Mesothelial cell of epicardium (in vitro differentiated cells): ENCODE results near the gene NOTCH1. TPM values are rescaled to one million over a fixed set of nuclear protein-coding genes. Genes with fewer than 3 reads are reported as not detected.

Experiments
- DNase-seq, 2 experiments: peaks; one replicate each; pipeline ENCODE4 v3.0.0; 2021; ENCODE audit warnings: low spot score in 2 of 2; ENCODE audit not compliant: unreplicated experiment in 2 of 2
- H3K27ac Mint-ChIP-seq: 2 replicates; pipeline ENCODE4 v1.8.0; 2021; ENCODE audit warnings: mixed read lengths
- H3K27me3 Mint-ChIP-seq: 2 replicates; pipeline ENCODE4 v1.8.0; 2021; ENCODE audit warnings: low read depth, mixed read lengths
- H3K36me3 Mint-ChIP-seq: 2 replicates; pipeline ENCODE4 v1.8.0; 2021; ENCODE audit warnings: mixed read lengths
- H3K4me1 Mint-ChIP-seq: 2 replicates; pipeline ENCODE4 v1.8.0; 2021; ENCODE audit warnings: mixed read lengths
- H3K4me3 Mint-ChIP-seq: 2 replicates; pipeline ENCODE4 v1.8.0; 2021; ENCODE audit warnings: mild to moderate bottlenecking, moderate library complexity, mixed read lengths
- H3K9me3 Mint-ChIP-seq: 2 replicates; pipeline ENCODE4 v1.8.0; 2021; ENCODE audit warnings: mixed read lengths
- total RNA-seq: library from RNA; stranded (reverse); gene quantifications from 3 replicates; pipeline ENCODE4 v1.2.1, GENCODE V29; 2021
- TF ChIP-seq, protein P1 (sequence below): fragments of 200-600 bp; sonication (generic); IDR thresholded peaks from one replicate; pipeline ENCODE4 v1.5.0; 2021; ENCODE audit warnings: antibody characterized with exemption; ENCODE audit not compliant: unreplicated experiment

Gene NOTCH1
- total RNA-seq, 1 donor from 2014 or later: 107 TPM

DNA sequence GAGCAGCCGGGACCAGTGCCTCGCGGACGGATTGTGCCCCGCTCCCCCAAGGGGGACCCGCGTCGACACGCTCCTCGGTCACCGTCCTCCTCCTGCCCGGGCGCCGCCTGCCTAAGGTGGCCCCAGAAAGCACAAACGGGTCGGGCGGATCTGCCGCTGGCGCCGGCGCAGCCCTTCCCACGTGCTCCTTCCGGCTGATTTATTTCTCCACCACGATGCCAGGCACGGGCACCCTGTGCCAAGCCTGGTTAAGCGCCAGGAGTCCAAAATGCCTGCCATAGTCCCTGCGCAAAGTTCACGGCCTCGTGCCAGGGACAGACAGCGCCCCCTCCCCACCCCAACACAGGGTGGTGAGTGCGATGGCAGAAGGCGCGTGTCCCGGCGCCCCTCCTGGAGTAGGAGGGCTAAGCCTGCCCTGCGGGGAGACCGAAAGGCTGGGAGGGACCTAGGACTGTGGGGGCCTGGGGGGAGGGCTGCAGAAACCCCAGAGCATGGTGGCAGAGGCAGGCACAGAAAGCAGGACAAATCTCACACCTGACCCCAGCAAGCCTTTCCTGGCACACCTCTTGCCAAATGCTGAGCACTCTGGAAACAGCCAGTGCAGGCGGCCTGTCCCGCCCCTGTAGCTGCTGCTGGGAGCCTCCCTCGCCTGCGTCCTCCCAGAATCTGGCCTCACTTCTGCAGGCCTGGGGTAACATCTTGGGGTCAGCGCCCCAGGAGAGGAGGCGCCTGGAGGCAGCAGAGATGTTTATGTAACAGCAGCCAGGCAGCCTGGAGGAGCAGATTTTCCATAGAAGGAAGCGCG lies 1.1 kb upstream of the NOTCH1 start:
- no peaks in the 10 kb centered on the region for H3K36me3 Mint-ChIP-seq
- TF ChIP-seq, protein P1, sequence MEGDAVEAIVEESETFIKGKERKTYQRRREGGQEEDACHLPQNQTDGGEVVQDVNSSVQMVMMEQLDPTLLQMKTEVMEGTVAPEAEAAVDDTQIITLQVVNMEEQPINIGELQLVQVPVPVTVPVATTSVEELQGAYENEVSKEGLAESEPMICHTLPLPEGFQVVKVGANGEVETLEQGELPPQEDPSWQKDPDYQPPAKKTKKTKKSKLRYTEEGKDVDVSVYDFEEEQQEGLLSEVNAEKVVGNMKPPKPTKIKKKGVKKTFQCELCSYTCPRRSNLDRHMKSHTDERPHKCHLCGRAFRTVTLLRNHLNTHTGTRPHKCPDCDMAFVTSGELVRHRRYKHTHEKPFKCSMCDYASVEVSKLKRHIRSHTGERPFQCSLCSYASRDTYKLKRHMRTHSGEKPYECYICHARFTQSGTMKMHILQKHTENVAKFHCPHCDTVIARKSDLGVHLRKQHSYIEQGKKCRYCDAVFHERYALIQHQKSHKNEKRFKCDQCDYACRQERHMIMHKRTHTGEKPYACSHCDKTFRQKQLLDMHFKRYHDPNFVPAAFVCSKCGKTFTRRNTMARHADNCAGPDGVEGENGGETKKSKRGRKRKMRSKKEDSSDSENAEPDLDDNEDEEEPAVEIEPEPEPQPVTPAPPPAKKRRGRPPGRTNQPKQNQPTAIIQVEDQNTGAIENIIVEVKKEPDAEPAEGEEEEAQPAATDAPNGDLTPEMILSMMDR: no peak
- H3K9me3 Mint-ChIP-seq: no peaks in the 10 kb centered on the region
- H3K27ac Mint-ChIP-seq: peak overlapping the region; percentile 95
- H3K27me3 Mint-ChIP-seq: no peaks in the 10 kb centered on the region
- H3K4me3 Mint-ChIP-seq: peak overlapping the region; percentile 79
- DNase-seq: peak in 1 of 2 experiments; percentile 61
- H3K4me1 Mint-ChIP-seq: peaks cover 62% of the 10 kb centered on the region

DNA sequence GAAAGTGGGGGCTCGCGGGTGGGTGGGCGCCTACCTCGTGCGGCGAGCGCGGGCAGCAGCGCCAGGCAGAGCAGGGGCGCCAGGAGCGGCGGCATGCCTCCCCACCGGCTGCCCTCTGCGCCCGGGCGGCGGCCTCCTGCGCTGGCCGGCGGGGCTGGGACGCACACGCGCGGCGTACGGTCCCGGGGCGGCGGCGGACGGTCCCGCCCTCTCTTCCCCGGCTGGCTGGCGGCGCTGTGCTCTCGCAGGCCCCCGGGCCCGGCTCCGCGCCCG lies 220 bp downstream of the NOTCH1 start:
- Mint-ChIP-seq H3K9me3 (no peaks in the 10 kb centered on the region), H3K27ac (no peak overlapping the region), H3K4me1 (peaks cover 57% of the 10 kb centered on the region), H3K4me3 (no peak overlapping the region), H3K36me3 (no peaks in the 10 kb centered on the region), H3K27me3 (no peaks in the 10 kb centered on the region)
- no peak for DNase-seq
- TF ChIP-seq, protein P1: no peak

DNA sequence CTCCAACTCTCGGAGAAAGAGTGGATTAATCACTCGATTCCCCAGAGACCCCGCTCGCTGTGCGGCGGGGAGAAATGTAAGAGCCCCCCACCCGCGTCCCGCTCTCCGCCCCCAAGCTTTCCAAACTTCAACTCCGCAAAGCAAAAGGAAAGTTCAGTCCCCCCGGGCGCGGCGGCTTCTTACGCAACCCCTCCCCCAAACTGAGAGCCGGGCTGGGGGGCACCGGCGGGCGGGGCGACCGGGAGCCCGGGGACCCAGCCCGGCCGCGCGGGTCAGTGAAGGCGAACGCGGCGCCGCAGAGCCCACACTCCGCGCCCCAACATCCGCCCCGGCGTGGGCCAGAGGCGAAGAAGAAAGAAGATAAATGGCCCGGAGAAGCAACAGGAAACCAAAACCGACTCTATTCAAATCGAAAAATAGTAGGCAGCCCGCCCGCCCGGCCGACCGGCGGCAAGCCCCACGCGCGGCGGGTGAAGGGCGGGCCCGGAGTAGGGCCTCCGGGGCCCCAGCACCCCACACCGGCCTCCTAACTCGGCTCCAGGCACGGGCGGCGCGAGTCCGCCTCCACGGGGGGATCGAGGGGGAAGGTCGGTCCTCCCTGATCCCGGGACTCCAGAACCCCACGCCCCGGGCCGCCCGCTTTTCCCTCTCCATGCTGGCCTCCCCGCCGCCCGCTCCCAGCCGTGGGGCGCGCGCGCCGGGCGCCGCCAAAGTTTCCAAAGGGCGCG lies 720 bp downstream of the NOTCH1 start:
- Mint-ChIP-seq H3K27me3 (no peaks in the 10 kb centered on the region), H3K4me3 (peak overlapping the region; percentile 85), H3K4me1 (peaks cover 55% of the 10 kb centered on the region), H3K9me3 (no peaks in the 10 kb centered on the region), H3K27ac (no peak overlapping the region), H3K36me3 (no peaks in the 10 kb centered on the region)
- TF ChIP-seq, protein P1: no peak
- DNase-seq: no peak

DNA sequence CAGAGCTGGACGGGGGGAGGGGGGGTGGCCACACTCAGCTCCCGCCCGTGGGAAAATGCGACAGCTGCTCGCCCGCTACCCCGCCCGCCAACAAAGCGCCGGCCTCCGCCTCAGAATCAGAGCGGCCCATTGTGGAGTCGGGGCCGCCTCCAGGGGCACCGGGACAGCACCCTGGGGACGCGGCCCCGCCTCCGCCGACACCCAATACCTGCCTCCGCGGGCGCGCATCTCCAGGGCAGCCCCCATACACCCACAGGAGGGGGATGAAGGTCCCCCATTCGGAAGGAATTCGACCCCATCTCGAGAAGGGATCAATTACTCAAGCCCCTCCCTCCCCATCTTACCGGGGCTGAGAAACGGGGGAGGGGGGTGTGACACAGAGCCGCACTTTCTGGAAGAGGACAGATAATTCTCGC lies 1.3 kb downstream of the NOTCH1 start:
- TF ChIP-seq, protein P1: no peak
- no peaks in the 10 kb centered on the region for H3K27me3 Mint-ChIP-seq

DNA sequence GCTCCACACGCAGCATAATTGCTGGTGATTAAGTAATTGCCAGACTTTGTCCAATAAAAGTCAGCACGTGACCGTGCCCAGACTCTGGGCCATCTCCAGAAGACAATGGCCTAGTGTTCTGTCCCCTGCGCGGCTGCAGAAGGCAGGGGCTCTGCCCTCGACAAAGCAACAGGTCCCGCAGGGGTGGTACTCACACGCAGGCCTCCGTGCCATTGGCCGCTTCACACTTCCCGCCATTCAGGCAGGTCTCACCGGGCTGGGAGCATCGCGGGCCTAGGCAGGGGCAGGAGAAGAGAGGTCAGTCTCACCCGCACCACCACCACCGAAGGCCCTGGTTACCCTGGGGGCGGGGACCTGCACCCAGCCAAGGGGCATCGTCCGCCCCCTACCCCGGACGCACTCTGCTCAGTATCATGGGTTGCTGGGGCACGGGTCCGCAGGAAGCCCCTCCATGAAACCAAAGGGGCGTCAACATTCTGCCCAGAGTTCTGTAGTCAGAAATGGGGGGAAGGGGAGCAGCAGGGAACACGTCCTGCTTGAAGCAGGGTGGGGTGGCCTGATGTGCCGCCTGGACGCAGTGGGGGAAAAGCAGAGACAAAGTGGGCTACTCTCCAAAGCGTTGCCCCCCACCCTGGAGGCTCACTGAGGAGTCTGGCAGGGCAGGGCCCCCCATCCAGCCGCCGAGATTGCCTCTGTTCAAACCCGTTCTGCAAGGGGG lies 1.9 kb downstream of the NOTCH1 start:
- Mint-ChIP-seq H3K27ac (no peak overlapping the region), H3K27me3 (no peaks in the 10 kb centered on the region), H3K4me1 (peaks cover 51% of the 10 kb centered on the region), H3K4me3 (peak overlapping the region; percentile 85), H3K36me3 (no peaks in the 10 kb centered on the region), H3K9me3 (no peaks in the 10 kb centered on the region)
- DNase-seq: no peak
- TF ChIP-seq, protein P1: no peak

More for the DNA sequence above, 1.3 kb downstream of the NOTCH1 start:
- Mint-ChIP-seq H3K4me3 (peak overlapping the region; percentile 85), H3K9me3 (no peaks in the 10 kb centered on the region), H3K4me1 (peaks cover 52% of the 10 kb centered on the region), H3K27ac (no peak overlapping the region), H3K36me3 (no peaks in the 10 kb centered on the region)
- no peak for DNase-seq
